Stimulated activated naive CD4-positive, alpha-beta T cell treated with Interleukin-2 at 50 U/mL for 16 hours (primary cell): ENCODE results near the gene PLCH1.

Experiments
- DNase-seq: peaks from one replicate; lab custom pipeline; 2025; lab: John Stamatoyannopoulos, UW

The PLCH1 gene

GRCh38 chr3:155607761-155608160 is 137.1 kb downstream of the PLCH1 start:
- DNase-seq = no peak

GRCh38 chr3:155605571-155605970 is 139.3 kb downstream of the PLCH1 start:
- DNase-seq = no peak

GRCh38 chr3:155604967-155605366 is 139.9 kb downstream of the PLCH1 start:
- no peak for DNase-seq

- DNase-seq = no peak
These were observed 140.7 kb downstream of the PLCH1 start for GRCh38 chr3:155604126-155604525.

GRCh38 chr3:155603302-155603701 is 141.6 kb downstream of the PLCH1 start:
- DNase-seq = no peak

GRCh38 chr3:155602307-155602706 is 142.6 kb downstream of the PLCH1 start:
- DNase-seq = no peak

- DNase-seq = no peak
These were observed 146.2 kb downstream of the PLCH1 start for GRCh38 chr3:155598671-155599070.

GRCh38 chr3:155596615-155597014 is 148.3 kb downstream of the PLCH1 start:
- DNase-seq = no peak

- DNase-seq = no peak
These were observed 149.5 kb downstream of the PLCH1 start for GRCh38 chr3:155595371-155595770.

- no peak for DNase-seq
These were observed 150.2 kb downstream of the PLCH1 start for GRCh38 chr3:155594526-155595187.

GRCh38 chr3:155587581-155587980 is 157.3 kb downstream of the PLCH1 start:
- DNase-seq = no peak

- DNase-seq = no peak
These were observed 159.5 kb downstream of the PLCH1 start for GRCh38 chr3:155585384-155585783.

- no peak for DNase-seq
These were observed 163.3 kb downstream of the PLCH1 start for GRCh38 chr3:155581579-155581978.

GRCh38 chr3:155572085-155572484 is 172.8 kb downstream of the PLCH1 start:
- no peak for DNase-seq

GRCh38 chr3:155568295-155568694 is 176.6 kb downstream of the PLCH1 start:
- no peak for DNase-seq

- no peak for DNase-seq
These were observed 184.3 kb downstream of the PLCH1 start for GRCh38 chr3:155560594-155560993.

- no peak for DNase-seq
These were observed 184.7 kb downstream of the PLCH1 start for GRCh38 chr3:155560135-155560534.

GRCh38 chr3:155556531-155556930 is 188.3 kb downstream of the PLCH1 start:
- DNase-seq = no peak

GRCh38 chr3:155555479-155556060 is 189.3 kb downstream of the PLCH1 start:
- no peak for DNase-seq

- no peak for DNase-seq
These were observed 190.0 kb downstream of the PLCH1 start for GRCh38 chr3:155554777-155555451.

GRCh38 chr3:155553780-155554179 is 191.1 kb downstream of the PLCH1 start:
- DNase-seq = no peak

GRCh38 chr3:155553326-155553725 is 191.5 kb downstream of the PLCH1 start:
- no peak for DNase-seq

GRCh38 chr3:155550391-155550790 is 194.5 kb downstream of the PLCH1 start:
- DNase-seq = no peak
